ENCODE measurements around the gene RASAL2.

RASAL2 gene

DNA sequence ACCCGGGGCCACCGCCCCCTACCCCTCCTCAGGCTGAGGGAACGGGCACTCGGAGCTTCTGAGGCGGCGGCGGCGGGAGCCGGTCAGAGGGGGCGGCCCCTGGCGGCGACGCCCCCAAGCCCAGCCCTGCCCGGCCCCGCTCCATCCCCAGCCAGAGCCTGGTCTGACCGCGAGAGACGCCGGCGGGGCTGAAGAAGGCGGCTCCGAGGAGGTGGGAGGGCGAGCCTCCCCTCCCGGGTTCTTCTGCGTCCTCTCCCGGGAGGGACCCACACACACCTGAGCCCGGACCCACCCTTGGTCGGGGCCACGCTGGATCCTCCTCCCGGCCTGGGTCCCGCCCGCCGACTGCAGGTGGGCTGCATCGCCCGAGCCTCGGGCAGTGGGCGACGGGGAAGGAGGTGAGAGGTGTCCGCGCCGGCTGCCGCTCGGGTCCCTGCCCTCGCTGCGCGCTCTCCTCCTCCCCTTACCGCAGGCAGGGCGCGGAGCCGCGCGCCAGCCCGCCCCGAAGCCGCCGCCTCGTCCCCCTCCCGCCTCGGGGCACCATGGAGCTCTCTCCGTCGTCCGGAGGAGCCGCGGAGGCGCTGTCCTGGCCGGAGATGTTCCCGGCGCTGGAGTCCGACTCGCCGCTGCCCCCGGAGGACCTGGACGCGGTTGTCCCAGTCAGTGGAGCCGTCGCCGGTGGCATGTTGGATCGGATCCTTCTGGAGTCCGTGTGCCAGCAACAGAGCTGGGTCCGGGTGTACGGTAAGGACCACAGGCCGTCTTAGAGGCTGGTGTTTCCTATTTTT lies at the start of gene RASAL2:
RASAL2 (plus strand) TSS at position 154 of the 788 bp plus-strand sequence; CDS start at position 543, 389 bp downstream.
- peaks cover 4% of the 10 kb centered on the region for H3K9me3 Mint-ChIP-seq
- peaks cover 15% of the 10 kb centered on the region for H3K4me1 Mint-ChIP-seq
- no peaks in the 10 kb centered on the region for H3K36me3 Mint-ChIP-seq (ENCODE audit: low read depth)
- DNase-seq, result peak; percentile 2
- peak within 1 kb of the TSS; percentile 63 for H3K4me3 Mint-ChIP-seq
- no peak within 1 kb of the TSS for H3K27ac Mint-ChIP-seq
- ATAC-seq, result peak; percentile 44
- H3K27me3 Mint-ChIP-seq, result peaks cover 63% of the 10 kb centered on the region

DNA sequence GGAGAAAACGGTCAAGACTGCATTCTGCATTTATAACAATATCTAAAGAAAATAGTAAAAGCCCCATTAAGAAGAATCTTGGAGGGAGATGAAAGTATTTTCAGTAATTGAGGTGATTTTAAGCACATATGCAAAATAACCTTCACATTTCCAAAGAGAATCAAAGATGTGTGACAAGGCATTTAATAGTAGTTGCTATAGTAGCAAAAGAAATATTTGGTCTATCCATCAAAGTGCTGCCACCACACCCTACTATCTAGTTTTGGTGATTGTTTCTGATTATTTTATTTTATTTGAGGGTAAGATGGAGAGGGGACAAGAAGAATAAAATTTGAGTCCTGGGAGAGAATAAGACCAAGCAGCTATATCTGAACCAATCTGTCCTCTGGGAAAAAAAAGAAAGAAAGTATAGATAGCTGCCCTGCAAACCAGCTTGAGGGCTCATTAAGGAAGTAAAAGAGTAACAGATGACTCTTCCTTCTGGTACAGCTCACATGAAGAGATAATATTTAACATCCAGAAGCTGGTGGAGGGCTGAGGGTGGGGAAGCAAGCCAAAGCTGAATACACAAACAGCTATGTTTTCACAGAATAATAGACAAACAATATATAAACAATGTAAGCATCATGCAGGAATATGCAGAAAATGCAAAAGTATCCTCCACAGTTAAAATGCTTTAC lies 47.2 kb upstream of the RASAL2 start:
- Mint-ChIP-seq H3K4me3 (no peak overlapping the region), H3K4me1 (no peaks in the 10 kb centered on the region), H3K36me3 (ENCODE audit: low read depth) (no peaks in the 10 kb centered on the region), H3K9me3 (no peaks in the 10 kb centered on the region), H3K27me3 (no peaks in the 10 kb centered on the region), H3K27ac (no peak overlapping the region)
- DNase-seq (no peak), ATAC-seq (no peak)

DNA sequence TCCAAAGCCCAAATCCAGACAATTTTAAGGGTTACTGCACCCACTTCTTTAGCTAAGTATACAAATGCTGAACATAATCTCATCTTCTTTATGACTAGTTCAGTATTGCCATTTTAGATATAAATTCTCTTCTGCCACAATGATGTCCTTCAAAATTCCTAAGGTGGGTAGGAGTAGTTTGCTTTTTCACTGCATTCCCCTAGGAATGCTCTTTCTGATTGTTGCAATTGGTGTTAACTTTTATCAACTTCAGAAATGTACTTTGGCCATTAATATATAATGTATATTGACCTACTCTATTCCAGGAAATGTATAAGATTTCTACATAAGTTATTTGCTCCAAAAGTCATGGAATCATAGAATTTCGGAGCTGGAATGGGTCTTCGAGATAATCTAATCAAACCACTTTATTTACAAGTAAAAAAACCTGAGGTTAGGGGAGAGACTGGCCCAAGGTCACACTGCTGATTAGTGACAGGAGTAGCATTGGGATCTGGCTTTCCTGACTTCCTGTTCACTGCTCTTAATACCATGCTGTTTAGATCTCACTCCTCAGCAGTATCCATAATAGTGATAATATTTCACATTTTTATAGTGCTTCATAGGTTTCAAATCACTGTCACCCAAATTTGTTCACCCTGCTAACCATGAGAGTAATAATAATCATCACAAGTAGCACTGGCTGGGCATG lies 46.4 kb upstream of the RASAL2 start:
- Mint-ChIP-seq H3K9me3 (no peaks in the 10 kb centered on the region), H3K4me3 (no peak overlapping the region)
- DNase-seq, result no peak

DNA sequence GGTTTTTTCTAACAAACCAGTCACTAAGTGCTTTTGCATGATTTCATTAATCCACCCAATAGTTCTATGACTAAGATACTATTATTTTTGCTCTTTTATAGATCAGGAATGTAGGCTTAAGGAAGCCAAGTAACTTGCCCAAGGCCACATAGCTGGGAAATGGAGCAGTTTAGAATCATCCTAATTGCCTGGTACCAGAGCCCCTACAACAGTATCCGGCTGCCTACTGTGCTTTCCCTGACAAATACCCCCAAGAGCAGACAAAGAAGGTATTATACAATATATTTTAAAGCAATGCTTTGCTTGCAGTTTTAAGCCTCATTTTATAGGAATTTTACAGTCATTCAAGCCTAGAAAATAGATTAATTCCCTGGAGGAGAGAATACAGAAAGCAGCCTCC lies 45.5 kb upstream of the RASAL2 start:
- Mint-ChIP-seq H3K9me3 (no peaks in the 10 kb centered on the region), H3K4me1 (no peaks in the 10 kb centered on the region), H3K27me3 (no peaks in the 10 kb centered on the region), H3K4me3 (no peak overlapping the region), H3K27ac (no peak overlapping the region), H3K36me3 (ENCODE audit: low read depth) (no peaks in the 10 kb centered on the region)
- no peak for DNase-seq
- ATAC-seq, result no peak

More for the DNA sequence above, 46.4 kb upstream of the RASAL2 start:
- Mint-ChIP-seq H3K27me3 (no peaks in the 10 kb centered on the region), H3K27ac (no peak overlapping the region), H3K36me3 (ENCODE audit: low read depth) (no peaks in the 10 kb centered on the region), H3K4me1 (no peaks in the 10 kb centered on the region)
- no peak for ATAC-seq

DNA sequence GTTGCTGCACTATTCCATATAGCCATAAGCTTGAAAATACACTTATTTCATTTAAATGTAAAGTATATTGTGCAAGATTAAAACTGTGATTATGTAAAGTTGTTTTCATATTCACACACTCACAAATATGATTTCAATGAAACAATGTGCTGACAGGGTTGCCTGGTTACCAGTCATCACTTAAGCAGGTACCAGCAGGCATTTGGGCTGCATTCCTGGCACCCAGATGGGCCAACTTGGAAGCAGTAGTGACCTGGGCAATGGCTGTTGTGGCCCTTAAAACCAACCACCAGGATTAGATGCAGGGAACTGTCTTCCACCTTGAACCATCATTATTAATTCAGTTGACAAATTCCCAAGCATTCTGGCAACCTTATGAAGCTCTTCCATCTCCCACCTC lies 45.0 kb upstream of the RASAL2 start:
- Mint-ChIP-seq H3K27me3 (no peaks in the 10 kb centered on the region), H3K4me3 (no peak overlapping the region), H3K9me3 (no peaks in the 10 kb centered on the region), H3K36me3 (ENCODE audit: low read depth) (no peaks in the 10 kb centered on the region), H3K4me1 (no peaks in the 10 kb centered on the region), H3K27ac (no peak overlapping the region)
- DNase-seq (no peak), ATAC-seq (no peak)

DNA sequence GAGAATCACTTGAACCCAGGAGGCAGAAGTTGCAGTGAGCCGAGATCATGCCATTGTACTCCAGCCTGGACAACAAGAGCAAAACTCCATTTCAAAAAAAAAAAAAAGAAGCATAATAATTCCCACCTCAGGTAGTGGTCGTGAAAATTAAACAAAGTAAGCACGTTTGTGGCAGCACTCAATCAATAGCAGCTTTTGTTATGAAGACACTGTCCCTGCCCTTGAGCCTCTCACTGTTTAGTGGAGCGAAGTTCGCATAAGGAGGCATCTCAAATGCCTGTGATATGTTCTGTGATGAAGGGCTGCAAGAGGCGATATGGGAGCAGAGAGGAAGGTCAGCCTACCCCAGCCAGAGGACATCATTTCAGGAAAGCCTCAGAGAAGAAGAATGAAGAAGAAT lies 43.8 kb upstream of the RASAL2 start:
- DNase-seq (no peak), ATAC-seq (no peak)
- H3K4me1 Mint-ChIP-seq, result no peaks in the 10 kb centered on the region
- H3K4me3 Mint-ChIP-seq, result no peak overlapping the region
- H3K27ac Mint-ChIP-seq, result no peak overlapping the region
- no peaks in the 10 kb centered on the region for H3K36me3 Mint-ChIP-seq (ENCODE audit: low read depth)
- no peaks in the 10 kb centered on the region for H3K9me3 Mint-ChIP-seq
- no peaks in the 10 kb centered on the region for H3K27me3 Mint-ChIP-seq

DNA sequence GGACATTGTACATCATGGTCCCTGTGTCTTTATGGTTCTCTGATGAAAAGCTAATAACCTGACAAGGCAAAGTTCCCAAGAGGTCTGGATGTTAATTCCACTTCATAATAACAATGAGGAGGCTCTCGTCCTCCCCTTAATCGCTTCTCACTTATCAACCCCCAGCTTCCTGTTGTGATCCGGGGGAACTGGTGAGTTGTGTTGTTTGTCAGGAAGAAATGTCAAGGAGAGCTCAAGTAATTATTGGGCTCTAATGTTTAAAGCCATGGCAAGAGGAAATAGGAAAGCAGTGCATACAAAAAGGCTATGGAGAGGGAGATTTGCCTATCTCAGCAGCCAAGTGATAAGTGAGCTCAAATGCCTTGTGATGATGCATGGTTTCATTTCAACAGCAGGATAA lies 42.8 kb upstream of the RASAL2 start:
- DNase-seq, result no peak
- no peaks in the 10 kb centered on the region for H3K4me1 Mint-ChIP-seq
- no peaks in the 10 kb centered on the region for H3K9me3 Mint-ChIP-seq
- ATAC-seq, result no peak
- H3K27ac Mint-ChIP-seq, result no peak overlapping the region
- no peaks in the 10 kb centered on the region for H3K36me3 Mint-ChIP-seq (ENCODE audit: low read depth)
- H3K27me3 Mint-ChIP-seq, result no peaks in the 10 kb centered on the region
- no peak overlapping the region for H3K4me3 Mint-ChIP-seq

DNA sequence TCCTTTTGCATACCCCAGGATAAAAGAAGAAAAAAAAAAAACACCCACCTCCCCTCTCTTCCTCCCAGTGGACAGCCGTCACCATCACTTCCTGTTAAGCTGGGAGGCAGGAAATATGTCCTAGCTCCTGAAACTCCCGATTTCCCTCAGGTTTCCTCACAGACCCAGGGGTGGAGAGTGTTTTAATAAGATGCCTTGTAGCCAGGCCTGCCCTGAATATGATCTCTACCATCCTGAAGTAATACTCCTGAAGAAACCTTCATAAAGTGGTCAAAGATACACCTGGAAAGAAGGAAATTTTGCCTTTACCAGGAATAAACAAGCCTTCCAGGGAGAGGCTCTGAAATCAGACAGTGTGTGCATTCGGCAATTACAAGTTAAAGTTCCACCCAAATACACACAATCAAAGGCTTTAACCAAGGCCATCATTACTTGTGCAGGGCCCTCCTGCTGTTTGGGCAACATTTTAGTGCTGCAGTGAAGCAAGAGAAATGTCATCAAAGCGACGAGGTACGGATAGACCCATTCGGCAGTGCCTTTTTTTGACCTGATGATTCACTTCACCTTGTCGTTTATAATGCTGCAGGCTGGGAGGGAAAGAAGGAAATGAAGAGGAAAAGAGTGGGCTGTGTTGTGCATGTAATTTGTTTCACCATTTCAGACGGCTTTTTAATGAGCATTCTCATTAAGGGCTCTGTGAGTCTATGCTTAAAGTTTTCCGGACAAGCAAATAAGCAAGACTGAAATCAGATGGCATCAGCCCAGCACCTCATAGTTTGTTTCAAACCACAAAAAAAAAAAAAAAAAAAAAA lies 41.0 kb upstream of the RASAL2 start:
- no peaks in the 10 kb centered on the region for H3K36me3 Mint-ChIP-seq (ENCODE audit: low read depth)
- ATAC-seq (no peak), DNase-seq (no peak)
- H3K4me3 Mint-ChIP-seq, result no peak overlapping the region
- H3K9me3 Mint-ChIP-seq, result no peaks in the 10 kb centered on the region
- H3K27me3 Mint-ChIP-seq, result no peaks in the 10 kb centered on the region
- H3K27ac Mint-ChIP-seq, result no peak overlapping the region
- no peaks in the 10 kb centered on the region for H3K4me1 Mint-ChIP-seq

DNA sequence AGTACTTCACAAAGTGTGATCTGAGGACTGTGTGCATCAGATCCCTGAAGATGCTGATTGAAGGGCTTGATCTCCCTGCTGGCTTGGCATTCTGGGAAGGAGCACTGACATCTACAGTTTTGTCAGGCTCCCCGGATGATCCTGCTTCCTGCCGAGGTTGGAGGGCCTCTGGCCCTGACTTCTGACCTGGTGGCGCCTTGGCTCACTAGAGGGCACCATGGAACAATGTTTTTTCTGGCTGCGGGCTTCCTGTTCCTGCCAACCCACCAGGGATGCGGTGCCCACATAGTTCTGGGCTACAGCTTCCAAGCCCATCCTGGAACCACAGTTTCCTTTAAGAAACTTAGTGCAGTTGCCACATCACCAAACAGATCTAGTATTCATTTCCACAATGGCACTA lies 38.8 kb upstream of the RASAL2 start:
- no peak overlapping the region for H3K4me3 Mint-ChIP-seq
- H3K9me3 Mint-ChIP-seq, result no peaks in the 10 kb centered on the region
- H3K27ac Mint-ChIP-seq, result no peak overlapping the region
- H3K36me3 Mint-ChIP-seq (ENCODE audit: low read depth), result no peaks in the 10 kb centered on the region
- ATAC-seq (no peak), DNase-seq (no peak)
- H3K4me1 Mint-ChIP-seq, result no peaks in the 10 kb centered on the region
- no peaks in the 10 kb centered on the region for H3K27me3 Mint-ChIP-seq

DNA sequence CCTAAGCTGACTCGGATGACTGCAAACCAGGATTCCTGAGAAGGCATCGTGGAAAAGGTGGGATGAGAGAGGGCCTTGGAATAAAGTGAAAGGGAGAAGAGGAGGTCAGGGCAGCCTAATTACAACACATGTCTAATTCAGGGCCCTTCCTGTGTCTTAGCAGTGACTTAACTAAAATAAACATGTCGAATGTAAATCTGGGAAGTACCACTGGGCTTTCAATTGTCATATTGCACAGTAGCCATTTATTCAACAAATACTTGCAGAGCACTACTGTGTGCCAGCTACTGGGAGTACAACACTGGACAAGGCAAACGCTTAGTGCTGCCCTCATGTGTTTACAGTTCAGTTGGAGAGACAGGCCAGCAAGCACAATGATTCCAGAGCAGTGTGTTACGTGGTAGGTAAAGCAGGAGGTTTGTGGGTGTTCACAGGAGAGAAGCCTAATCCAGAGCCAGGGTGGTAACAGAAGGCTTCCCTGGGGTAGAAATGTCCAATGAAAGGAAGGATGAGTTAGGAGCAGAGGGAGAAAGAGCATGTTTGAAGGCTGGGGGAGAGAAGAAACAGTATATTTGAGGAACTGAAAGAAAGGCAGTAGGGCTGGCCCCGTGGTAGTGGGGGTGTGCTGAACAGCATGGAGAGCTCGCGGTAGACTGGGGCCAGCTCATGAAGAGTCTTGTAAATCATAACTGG lies 38.0 kb upstream of the RASAL2 start:
- DNase-seq, result no peak
- Mint-ChIP-seq H3K27me3 (no peaks in the 10 kb centered on the region), H3K27ac (no peak overlapping the region), H3K9me3 (no peaks in the 10 kb centered on the region), H3K4me1 (no peaks in the 10 kb centered on the region), H3K4me3 (no peak overlapping the region), H3K36me3 (ENCODE audit: low read depth) (no peaks in the 10 kb centered on the region)
- no peak for ATAC-seq

DNA sequence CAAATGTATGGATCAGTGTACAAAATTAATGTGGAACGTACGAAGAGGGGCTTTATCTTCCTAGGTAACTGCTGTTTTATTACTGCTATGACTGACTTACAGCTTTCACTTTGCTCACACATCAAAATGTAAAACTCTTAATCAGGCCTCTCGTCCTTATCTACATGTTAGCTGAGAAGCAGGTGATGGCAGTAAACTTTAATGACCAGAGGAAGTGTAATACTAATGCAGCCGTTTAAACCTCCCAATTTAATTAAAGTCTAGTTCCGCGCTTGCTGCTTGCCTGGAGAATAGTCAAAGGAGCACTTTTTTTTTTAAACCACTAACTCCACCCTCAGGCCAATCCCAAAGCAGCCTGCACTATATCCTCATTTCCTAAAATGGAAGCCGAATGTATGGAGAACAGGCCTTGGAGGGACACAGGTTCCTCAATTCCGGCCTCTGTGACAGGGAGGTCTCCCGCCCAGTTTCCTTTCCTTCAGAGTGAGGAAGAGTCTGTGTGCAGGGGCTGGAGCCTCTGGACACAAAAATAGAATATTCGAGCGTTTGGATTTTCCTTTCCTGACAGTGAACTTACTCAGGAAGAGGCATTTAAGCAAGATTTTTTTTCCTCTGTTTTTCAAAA lies 36.7 kb upstream of the RASAL2 start:
- ATAC-seq (no peak), DNase-seq (no peak)
- Mint-ChIP-seq H3K36me3 (ENCODE audit: low read depth) (no peaks in the 10 kb centered on the region), H3K27me3 (no peaks in the 10 kb centered on the region), H3K4me3 (no peak overlapping the region), H3K4me1 (no peaks in the 10 kb centered on the region), H3K27ac (no peak overlapping the region), H3K9me3 (no peaks in the 10 kb centered on the region)

DNA sequence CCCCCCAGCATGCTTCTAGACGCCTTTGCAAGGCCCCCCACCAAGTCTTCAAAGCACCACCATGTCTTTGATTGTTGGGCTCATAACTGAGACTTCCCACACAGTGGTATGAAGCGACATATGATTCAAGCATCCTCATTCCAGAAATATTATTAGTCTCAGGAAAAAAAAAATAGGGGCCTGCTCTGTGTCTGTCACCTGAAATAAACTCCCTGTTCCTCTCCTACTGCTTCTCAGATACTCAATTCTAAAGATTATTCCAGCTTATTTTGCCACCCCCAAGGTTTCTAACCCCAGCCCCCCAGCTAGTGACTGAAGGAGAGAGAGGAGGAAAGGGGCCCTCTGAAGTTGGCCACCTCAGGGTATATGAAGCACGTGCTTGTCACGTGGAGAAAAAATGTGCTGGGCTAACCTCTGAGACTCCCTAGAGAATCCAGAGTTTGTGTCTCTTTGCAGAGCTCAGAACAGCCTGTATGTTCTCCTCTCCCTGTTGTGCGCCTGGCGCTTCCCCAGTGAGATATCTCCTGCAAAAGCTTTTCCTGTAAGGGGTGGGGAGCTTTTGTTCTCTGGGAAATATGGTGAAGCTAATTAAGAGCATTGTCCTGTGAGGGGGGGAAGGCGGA lies 35.9 kb upstream of the RASAL2 start:
- no peak for DNase-seq
- H3K36me3 Mint-ChIP-seq (ENCODE audit: low read depth), result no peaks in the 10 kb centered on the region
- H3K27ac Mint-ChIP-seq, result no peak overlapping the region
- H3K27me3 Mint-ChIP-seq, result no peaks in the 10 kb centered on the region
- ATAC-seq, result no peak
- no peaks in the 10 kb centered on the region for H3K4me1 Mint-ChIP-seq
- no peaks in the 10 kb centered on the region for H3K9me3 Mint-ChIP-seq
- no peak overlapping the region for H3K4me3 Mint-ChIP-seq

DNA sequence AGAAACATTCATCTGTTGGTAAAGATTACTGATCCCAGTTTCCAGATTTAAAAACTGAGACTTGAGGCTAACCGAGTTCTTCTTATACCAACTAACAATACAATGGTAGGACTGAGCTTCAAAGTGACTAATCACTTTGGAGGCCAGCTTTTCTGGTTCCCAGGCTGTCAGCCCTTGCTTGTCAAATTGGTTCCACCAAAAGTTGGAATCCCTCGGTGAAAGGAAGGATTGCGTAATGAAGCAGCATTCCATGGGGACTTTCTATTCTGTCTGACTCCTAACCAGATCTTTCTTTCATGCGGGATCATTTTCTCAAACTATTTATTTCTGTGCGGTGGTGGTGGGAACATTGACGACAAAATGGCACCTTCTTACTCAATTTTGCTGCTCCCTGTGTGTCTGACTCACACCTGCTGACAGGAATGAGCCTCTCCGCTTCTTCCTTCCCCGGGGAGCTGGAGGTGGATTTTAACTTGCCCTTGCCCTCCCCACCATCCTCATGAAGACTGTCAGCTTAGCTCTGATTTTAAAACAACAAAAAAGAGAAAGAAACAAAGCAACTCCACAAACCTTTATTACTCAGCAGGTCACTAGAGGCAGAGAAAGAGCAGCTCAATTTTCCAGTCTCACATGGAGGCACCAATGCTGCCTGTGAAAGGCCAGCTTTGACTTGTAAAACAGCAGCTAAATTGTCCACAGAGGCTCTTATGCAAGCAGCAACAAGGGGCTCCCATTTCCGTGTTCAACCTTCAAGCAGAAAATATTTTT lies 32.9 kb upstream of the RASAL2 start:
- peaks cover 4% of the 10 kb centered on the region for H3K9me3 Mint-ChIP-seq
- H3K4me1 Mint-ChIP-seq, result no peaks in the 10 kb centered on the region
- H3K27ac Mint-ChIP-seq, result no peak overlapping the region
- no peak for ATAC-seq
- no peaks in the 10 kb centered on the region for H3K27me3 Mint-ChIP-seq
- DNase-seq, result no peak
- no peaks in the 10 kb centered on the region for H3K36me3 Mint-ChIP-seq (ENCODE audit: low read depth)
- no peak overlapping the region for H3K4me3 Mint-ChIP-seq
